ENCODE data around the gene SAP30BP.

DNA sequence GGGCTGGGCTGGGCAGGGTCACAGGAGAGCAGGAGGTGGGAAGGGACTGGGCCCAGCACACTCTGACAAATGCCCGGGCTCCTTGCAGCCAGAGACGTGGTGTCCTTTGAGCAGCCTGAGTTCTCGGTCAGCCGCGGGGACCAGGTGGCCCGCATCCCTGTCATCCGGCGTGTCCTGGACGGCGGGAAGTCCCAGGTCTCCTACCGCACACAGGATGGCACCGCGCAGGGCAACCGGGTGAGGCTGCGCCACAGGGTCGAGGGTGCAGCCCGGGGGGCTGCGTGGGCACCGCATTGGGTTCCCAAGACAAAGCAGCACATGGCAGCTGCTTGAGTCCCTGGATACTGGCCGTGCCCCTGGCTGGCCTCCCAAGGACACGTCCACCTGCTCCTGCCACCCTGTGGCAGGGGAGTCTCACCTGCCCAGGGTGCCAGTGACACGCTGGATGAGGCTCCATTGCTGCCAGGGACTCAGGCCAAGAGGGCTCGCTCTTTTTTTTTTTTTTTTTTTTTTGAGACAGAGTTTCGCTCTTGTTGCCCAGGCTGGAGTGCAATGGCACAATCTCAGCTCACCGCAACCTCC is 76.6 kb downstream of the SAP30BP start:
- TF ChIP-seq, protein P1, sequence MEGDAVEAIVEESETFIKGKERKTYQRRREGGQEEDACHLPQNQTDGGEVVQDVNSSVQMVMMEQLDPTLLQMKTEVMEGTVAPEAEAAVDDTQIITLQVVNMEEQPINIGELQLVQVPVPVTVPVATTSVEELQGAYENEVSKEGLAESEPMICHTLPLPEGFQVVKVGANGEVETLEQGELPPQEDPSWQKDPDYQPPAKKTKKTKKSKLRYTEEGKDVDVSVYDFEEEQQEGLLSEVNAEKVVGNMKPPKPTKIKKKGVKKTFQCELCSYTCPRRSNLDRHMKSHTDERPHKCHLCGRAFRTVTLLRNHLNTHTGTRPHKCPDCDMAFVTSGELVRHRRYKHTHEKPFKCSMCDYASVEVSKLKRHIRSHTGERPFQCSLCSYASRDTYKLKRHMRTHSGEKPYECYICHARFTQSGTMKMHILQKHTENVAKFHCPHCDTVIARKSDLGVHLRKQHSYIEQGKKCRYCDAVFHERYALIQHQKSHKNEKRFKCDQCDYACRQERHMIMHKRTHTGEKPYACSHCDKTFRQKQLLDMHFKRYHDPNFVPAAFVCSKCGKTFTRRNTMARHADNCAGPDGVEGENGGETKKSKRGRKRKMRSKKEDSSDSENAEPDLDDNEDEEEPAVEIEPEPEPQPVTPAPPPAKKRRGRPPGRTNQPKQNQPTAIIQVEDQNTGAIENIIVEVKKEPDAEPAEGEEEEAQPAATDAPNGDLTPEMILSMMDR (IDR thresholded peaks at IDR 0.05), result no peak
- TF ChIP-seq POLR2A (IDR thresholded peaks at IDR 0.05), result no peak

All from esophagus squamous epithelium (tissue), 4 donors.